Osteocyte (in vitro differentiated cells): ENCODE measurements around the gene CCDC192. TPM values are rescaled to one million over a fixed set of nuclear protein-coding genes. Genes with fewer than 3 reads are reported as not detected.

Source experiments
- DNase-seq: peaks from one replicate; pipeline ENCODE4 v3.0.0; 2021; ENCODE audit warnings: mixed read lengths; ENCODE audit not compliant: unreplicated experiment; ENCODE audit errors: extremely low spot score
- H3K27ac Mint-ChIP-seq: one replicate; pipeline ENCODE4 v1.8.0; 2021; ENCODE audit warnings: mild to moderate bottlenecking, mixed read lengths; ENCODE audit not compliant: unreplicated experiment
- H3K27me3 Mint-ChIP-seq: one replicate; pipeline ENCODE4 v1.8.0; 2021; ENCODE audit warnings: mixed read lengths; ENCODE audit not compliant: unreplicated experiment
- H3K36me3 Mint-ChIP-seq: one replicate; pipeline ENCODE4 v1.8.0; 2021; ENCODE audit warnings: mixed read lengths; ENCODE audit not compliant: unreplicated experiment
- H3K4me1 Mint-ChIP-seq: one replicate; pipeline ENCODE4 v1.8.0; 2021; ENCODE audit warnings: mixed read lengths; ENCODE audit not compliant: unreplicated experiment
- H3K4me3 Mint-ChIP-seq: one replicate; pipeline ENCODE4 v1.8.0; 2021; ENCODE audit warnings: mild to moderate bottlenecking, moderate library complexity, mixed read lengths; ENCODE audit not compliant: unreplicated experiment
- H3K9me3 Mint-ChIP-seq: one replicate; pipeline ENCODE4 v1.8.0; 2021; ENCODE audit warnings: mixed read lengths; ENCODE audit not compliant: unreplicated experiment
- CTCF ChIP-seq: fragments of 200-600 bp; sonication (generic); IDR thresholded peaks from 2 replicates; pipeline ENCODE4 v1.5.0; 2021; ENCODE audit warnings: antibody characterized with exemption, mild to moderate bottlenecking, moderate library complexity
- total RNA-seq: library from RNA; stranded (reverse); gene quantifications from 2 replicates; pipeline ENCODE4 v1.2.1, GENCODE V29; 2021

Gene CCDC192
- total RNA-seq, 1 donor from 2014 or later = not detected

- Mint-ChIP-seq H3K4me3 (no peak overlapping the region), H3K4me1 (peaks cover 15% of the 10 kb centered on the region), H3K27ac (no peak overlapping the region), H3K9me3 (no peaks in the 10 kb centered on the region), H3K36me3 (no peaks in the 10 kb centered on the region), H3K27me3 (no peaks in the 10 kb centered on the region)
- no peak for DNase-seq
- no peak for TF ChIP-seq CTCF
Measured at GRCh38 chr5:127876384-127876783, 173.2 kb downstream of the CCDC192 start.

- no peaks in the 10 kb centered on the region for H3K27me3 Mint-ChIP-seq
- DNase-seq = no peak
- no peak overlapping the region for H3K27ac Mint-ChIP-seq
- peaks cover 3% of the 10 kb centered on the region for H3K4me1 Mint-ChIP-seq
- peak; percentile 66 for TF ChIP-seq CTCF
- no peaks in the 10 kb centered on the region for H3K36me3 Mint-ChIP-seq
- no peak overlapping the region for H3K4me3 Mint-ChIP-seq
- H3K9me3 Mint-ChIP-seq = no peaks in the 10 kb centered on the region
Measured at GRCh38 chr5:127878174-127878750, 175.1 kb downstream of the CCDC192 start.

GRCh38 chr5:127884416-127884815 is 181.2 kb downstream of the CCDC192 start:
- Mint-ChIP-seq H3K36me3 (no peaks in the 10 kb centered on the region), H3K27ac (no peak overlapping the region), H3K9me3 (no peaks in the 10 kb centered on the region), H3K4me3 (no peak overlapping the region), H3K27me3 (peaks cover 4% of the 10 kb centered on the region), H3K4me1 (no peaks in the 10 kb centered on the region)
- no peak for DNase-seq
- TF ChIP-seq CTCF = no peak

- H3K9me3 Mint-ChIP-seq = no peaks in the 10 kb centered on the region
- no peaks in the 10 kb centered on the region for H3K36me3 Mint-ChIP-seq
- H3K4me1 Mint-ChIP-seq = no peaks in the 10 kb centered on the region
- DNase-seq = no peak
- no peak for TF ChIP-seq CTCF
- H3K27ac Mint-ChIP-seq = no peak overlapping the region
- H3K27me3 Mint-ChIP-seq = peaks cover 4% of the 10 kb centered on the region
- H3K4me3 Mint-ChIP-seq = no peak overlapping the region
Measured at GRCh38 chr5:127885176-127885575, 182.0 kb downstream of the CCDC192 start.

DNA sequence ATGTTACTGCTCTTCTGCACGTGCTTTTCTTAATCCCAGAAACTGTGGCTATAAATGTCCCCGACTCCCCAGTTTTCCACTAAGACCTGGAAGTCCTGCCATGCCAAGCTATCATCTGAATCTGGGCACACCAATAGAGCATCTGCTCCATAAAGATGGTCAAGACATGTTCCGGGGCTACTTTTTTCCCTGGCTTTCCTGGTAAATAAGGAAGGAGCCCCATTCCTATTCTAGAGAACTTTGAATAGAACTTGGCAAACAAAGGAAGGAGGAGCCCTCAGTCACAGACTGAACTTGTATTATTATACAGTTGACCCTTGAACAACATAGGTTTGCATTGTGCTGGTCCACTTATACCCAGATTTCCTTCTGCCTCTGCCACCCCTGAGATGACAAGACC is 182.9 kb downstream of the CCDC192 start:
- no peak for DNase-seq
- H3K9me3 Mint-ChIP-seq = no peaks in the 10 kb centered on the region
- H3K27ac Mint-ChIP-seq = no peak overlapping the region
- no peak for TF ChIP-seq CTCF
- H3K4me1 Mint-ChIP-seq = no peaks in the 10 kb centered on the region
- H3K27me3 Mint-ChIP-seq = peaks cover 4% of the 10 kb centered on the region
- no peaks in the 10 kb centered on the region for H3K36me3 Mint-ChIP-seq
- H3K4me3 Mint-ChIP-seq = no peak overlapping the region
